HG03159 (cell line): Measurements from ENCODE around the gene ETFA.
A peak's percentile ranks its signal among the peaks of the same experiment; 100 is the strongest.
"Not testable (repeated sequence)": the region's sequence is repeated elsewhere in the genome, so short reads cannot be mapped to it uniquely, and the experiment has no call there.

Source experiments
- ATAC-seq: cut with Tn5 transposase; IDR thresholded peaks from one replicate; pipeline ENCODE4 v1.9.1; 2021; ENCODE audit warnings: mild to moderate bottlenecking, moderate library complexity; ENCODE audit not compliant: unreplicated experiment

ETFA gene

DNA sequence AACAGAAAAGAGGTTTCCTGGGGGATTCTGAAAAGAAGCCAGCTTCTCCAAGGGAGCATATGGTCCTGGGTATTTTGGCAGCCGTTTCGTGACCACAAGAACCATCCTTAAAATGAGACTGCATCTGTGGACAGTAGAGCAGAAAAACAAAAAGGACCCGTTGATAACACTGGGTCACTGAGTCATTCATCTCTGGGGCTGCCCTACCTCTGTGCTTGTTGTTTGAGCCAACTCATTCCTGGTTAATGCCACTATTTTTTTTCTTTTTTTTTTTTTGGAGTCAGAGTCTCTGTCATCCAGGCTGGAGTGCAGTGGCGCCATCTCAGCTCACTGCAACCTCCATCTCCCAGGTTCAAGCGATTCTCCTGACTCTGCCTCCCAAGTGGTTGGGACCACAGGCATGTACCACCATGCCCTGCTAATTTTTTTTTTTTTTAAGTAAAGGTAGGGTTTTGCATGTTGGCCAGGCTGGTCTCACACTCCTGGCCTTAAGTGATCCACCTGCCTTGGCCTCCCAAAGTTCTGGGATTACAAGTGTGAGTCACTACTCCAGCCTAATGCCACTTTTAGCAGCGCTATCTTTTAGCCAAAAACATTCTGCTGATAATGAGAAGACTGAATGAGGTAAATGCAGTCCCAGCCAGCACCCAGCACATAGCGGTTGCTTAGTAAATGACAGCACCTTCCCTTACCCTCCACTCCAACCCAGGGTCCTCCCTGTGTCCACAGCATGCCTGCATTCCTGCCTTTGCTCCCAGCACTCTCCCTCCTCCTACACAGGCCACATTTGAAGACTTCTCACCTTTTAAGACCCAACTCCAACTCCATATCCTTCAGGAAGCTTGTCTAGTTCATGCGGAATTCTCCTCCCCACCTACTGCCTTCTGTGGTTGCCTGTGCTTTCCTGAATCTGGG lies 16.2 kb upstream of the ETFA start:
- ATAC-seq: no peak

DNA sequence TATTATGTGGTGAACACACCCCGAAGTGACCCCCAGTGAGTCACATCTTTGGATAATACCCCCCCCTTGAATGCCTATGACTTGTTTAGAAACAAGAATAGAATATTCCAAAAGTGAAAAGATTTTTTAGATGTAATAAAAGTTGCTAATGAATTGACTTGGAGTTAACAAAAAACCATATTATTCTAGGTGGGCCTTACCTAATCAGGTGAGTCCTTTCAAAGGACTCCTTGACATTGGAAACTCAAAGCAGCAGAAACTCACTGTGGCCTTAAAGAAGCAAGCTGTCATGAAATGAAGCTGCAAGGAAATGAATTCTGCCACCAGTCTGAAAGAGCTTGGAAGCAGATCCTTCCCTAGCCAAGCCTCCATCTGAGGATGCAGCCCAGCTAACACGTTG lies 14.4 kb upstream of the ETFA start:
- no peak for ATAC-seq

DNA sequence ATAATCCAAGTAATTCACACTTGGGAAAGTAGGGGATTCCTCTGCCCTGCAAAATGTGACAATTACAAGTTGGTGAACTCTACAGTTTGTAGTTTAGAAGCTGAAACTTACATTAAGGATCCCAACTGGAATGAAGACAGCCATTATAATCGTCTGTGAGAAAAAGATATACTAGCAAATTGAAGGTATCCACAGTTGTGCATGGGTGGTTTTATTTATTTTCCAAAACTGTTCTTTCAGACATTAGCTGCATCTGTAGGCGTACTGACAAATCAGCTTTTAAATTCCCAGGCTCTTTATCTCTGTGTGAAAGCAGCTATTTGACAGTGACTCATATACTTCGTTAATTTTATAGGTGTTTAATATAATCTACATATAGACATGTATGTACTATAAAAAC lies 12.8 kb upstream of the ETFA start:
- no peak for ATAC-seq

DNA sequence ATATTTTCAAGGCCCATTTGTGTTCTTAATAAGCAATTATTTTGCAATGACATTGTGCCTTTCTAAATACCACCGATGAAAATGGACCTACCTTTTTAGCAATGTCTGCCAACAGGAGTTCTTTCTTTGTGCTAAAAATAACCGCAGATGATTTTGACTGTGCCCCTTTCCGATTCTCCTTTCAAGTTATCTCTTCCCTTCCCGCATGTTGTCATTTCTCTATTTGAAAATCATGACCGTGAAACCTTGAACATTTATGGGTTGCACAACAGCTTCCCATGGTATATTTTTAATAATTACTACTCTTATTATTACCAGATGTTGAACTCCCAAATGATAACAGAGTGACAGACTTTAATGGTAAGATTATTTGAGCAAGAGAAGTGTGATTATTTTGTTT lies 10.3 kb upstream of the ETFA start:
- ATAC-seq: no peak

DNA sequence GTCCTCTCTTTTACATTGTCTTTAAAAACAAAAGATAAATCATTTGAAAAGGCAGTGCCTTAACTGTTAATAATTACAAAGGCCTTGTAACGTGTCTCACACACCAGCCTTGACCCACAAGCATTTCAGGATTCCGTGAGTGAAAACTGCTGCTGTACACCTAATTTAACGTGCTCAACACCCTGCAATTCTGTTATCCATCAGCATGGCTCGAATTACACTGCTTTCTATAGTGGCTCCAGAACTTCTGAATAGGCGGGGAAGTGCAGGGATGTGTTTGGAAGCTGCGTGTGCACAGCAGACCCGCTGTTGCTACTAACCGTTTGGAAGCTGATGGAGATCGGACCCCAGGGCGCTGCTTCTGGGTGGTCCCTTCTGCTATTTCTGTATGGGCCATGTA lies 9.9 kb upstream of the ETFA start:
- ATAC-seq: no peak

- ATAC-seq: no peak
These were observed 8.7 kb upstream of the ETFA start for GRCh38 chr15:76320012-76320411.

GRCh38 chr15:76313731-76314130 lies 2.5 kb upstream of the ETFA start:
- ATAC-seq: no peak

DNA sequence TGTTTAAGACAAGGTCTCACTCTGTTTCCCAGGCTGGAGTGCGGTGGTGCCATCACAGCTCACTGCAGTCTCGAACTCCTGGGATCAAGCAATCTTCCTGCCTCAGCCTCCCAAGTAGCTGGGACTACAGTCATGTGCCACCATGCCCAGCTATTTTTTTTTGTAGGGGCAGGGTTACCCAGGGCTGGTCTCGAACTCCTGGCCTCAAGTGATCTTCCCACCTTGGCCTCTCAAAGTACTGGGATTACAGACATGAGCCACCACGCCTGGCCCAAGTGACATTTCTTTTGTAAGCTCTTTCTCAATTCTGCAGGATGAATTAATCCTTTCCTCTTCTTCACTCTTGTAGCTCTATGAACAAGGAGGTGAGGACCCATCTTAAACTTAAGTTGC lies 1.9 kb upstream of the ETFA start:
- ATAC-seq: not testable (repeated sequence)

DNA sequence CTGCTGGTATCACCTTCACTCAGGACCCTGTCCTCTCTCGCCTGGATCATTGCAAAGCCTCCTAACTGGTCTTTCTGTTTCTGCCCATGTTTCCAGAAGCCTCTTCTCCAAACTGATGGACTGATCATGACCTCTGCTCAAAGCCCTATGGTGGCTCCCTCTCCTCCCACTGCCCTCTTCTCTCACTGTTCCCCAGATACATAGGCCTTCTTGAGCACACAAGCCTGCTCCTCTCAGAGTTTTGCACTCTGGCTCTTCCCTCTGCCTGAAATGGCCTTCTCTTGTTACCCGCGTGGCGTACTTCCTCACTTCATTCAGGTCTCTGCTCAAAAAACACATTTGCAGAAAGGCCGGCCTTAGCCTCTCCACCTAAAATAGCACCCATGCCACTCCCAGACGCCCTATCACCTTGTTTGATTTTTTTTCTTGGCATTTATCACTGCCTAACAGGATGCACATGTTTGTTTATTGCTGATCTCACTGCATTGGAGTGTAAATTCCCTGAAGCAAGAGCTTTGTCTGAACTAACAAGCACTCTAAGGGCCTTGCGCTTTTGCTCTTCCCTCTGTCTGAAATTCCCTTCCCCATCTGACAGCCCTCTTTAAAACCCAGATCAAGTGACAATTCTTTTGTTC lies 1.4 kb upstream of the ETFA start:
- no peak for ATAC-seq

DNA sequence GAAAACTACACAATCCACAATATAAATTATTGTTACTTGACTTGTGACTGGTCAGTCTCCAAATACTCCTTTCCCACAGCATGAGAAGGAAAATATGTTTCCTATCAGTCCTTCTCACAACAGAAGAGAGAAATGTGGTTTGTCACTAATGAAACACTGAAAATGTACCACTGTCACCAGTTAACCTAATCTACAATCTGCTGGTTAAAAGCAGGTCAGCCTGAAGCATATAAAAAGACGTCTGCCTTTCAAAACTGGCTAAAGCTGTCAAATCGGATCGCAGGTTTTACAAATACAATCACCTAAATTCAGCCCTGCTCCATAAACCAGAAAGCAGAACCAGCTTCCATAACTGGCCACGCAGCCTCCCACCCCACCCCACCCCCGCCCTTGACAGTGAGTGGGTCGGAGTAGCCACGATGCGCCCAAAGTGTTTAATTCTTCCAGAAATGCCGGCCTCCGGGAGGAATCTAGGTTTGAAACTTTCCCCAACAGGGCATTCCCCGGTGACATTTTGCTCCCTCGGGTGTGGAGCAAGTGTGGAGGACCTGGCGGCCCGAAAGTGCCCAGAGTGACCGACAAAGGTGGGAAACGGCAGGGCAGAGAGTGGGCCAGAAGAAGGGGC lies 682 bp downstream of the ETFA start:
- ATAC-seq: peak; percentile 7

DNA sequence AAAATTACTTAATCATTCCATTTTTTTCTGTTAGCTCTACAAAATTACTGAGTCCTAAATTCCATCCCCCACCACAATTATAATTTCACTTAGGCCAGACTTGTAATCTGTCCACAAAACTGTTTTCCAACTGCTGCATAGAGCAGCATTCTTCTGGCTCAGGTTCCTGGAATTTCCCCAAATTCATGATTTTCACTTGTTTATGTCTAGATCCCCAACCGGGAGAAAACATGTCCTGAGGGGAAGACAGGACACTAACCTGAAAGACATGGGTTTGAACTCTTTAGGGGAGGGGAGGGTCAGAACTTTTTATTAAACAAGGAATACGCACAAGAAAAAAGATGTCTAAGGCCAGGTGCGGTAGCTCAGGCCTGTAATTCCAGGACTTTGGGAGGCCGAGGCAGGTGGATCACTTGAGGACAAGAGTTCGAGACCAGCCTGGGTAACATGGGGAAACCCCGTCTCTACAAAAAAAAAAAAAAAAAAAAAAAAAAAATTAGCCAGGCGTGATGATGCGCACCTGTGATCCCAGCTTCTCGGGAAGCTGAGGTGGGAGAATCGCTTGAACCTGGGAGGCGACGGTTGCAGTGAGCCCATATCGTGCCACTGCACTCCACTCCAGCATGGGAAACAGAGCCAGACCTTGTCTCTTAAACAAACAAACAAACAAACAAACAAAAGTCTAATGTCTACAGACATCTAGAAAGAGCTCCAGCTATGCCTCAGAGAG lies 1.5 kb downstream of the ETFA start:
- no peak for ATAC-seq

DNA sequence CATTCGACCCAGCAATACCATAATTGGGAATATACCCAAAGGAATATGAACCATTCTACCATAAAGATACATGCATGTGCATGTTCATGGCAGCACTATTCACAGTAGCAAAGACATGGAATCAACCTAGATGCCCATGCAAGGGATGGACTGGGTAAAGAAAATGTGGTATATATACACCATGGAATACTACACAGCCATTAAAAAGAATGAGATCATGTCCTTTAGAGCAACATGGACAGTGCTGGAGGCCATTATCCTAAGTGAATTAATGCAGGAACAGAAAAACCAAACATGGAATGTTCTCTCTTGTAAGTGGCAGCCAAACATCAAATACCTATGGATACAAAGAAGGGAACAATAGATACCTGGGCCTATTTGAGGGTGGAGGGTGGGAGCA lies 7.4 kb downstream of the ETFA start:
- ATAC-seq: no peak

DNA sequence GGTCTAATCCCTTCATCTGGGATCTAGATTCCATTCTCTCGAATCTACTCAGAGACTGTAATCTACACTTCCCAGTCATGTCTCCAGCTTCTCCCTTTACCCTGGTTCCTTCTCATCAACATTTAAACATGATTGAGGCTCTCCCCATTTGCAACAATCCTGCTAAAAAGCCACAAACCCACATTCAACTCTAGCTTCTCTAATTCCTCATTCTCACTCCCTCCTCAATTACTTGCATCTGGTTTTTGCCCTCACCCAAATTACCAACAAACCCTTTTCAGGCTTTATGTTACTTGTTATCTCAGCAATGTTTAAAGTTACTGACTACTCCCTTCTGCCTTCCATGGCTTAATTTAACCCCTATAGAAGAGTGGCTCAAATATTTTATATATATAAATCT lies 11.5 kb downstream of the ETFA start:
- ATAC-seq: no peak

GRCh38 chr15:76298986-76299385 lies 12.3 kb downstream of the ETFA start:
- no peak for ATAC-seq

GRCh38 chr15:76297951-76298350 lies 13.3 kb downstream of the ETFA start:
- not testable (repeated sequence) for ATAC-seq

- no peak for ATAC-seq
These were observed 14.4 kb downstream of the ETFA start for GRCh38 chr15:76296849-76297248.

GRCh38 chr15:76294463-76294862 lies 16.8 kb downstream of the ETFA start:
- ATAC-seq: not testable (repeated sequence)

- ATAC-seq: no peak
These were observed 17.9 kb downstream of the ETFA start for GRCh38 chr15:76293361-76293760.

- ATAC-seq: no peak
These were observed 21.7 kb downstream of the ETFA start for GRCh38 chr15:76289582-76289981.

DNA sequence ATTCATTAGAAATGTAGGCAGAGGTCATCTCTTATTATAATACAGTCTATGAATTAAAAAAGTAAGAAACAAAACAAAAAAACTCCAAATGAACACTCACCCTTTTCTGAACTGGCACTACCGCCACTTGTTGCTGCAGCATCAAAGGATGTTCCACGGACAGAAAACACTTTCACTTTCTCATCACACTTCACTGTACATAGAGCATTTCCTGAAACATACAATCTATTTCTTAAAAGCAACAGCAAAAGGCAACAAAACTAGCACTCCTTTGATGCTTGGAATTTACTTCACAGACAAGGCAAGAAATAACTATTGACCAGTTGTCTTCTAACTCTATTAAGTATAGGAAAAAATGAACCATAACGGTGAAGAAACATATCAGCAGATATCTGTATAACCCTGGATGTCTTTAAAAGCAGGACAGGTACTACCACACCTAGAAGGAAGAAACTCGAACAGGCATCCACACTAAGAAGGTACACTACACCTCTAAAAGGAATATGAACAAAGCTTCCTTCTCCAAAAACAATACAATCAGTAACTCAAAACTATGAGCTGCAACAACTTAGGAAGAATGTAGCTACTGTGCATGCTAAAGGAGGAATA lies 24.9 kb downstream of the ETFA start:
- no peak for ATAC-seq
